ENCODE results near the gene ZNF442.

- no peak for TF ChIP-seq TAF1 (IDR thresholded peaks at IDR 0.05; ENCODE audit: borderline replicate concordance, insufficient read depth, low read length)
- TF ChIP-seq POLR2AphosphoS5 (IDR thresholded peaks at IDR 0.05; ENCODE audit: low read depth, low read length) = no peak
- TF ChIP-seq FOXP2 (optimal IDR thresholded peaks at IDR 0.05; ENCODE audit: borderline replicate concordance, extremely low read depth, extremely low read length, insufficient read depth) = no peak
- TF ChIP-seq SIN3A (IDR thresholded peaks at IDR 0.05; ENCODE audit: borderline replicate concordance, insufficient read depth, low read length) = no peak
- TF ChIP-seq REST (IDR thresholded peaks at IDR 0.05; ENCODE audit: insufficient read depth in 1 of 2, low read depth in 2 of 2, low read length in 2 of 2) = no peak
Observed at GRCh38 chr19:12330340-12330739, 35.1 kb downstream of the ZNF442 start.

Data from PFSK-1 (cell line).